AG08396 (cell line): ENCODE measurements around the gene POC1A.

Experiments
- DNase-seq: peaks from one replicate; pipeline ENCODE4 v3.0.0; 2012; ENCODE audit warnings: low spot score, mixed read lengths

The POC1A gene

GRCh38 chr3:52025453-52025852 is 128.8 kb downstream of the POC1A start:
- DNase-seq = no peak
